Gastroesophageal sphincter (tissue), 4 donors: ENCODE data around the gene SPTB. TPM values are rescaled to one million over a fixed set of nuclear protein-coding genes. Genes with fewer than 3 reads are reported as not detected.

Source experiments
- ATAC-seq: fragments of 150-250 bp; one replicate; pipeline ENCODE4 v1.9.1; 2016; ENCODE audit warnings: mild to moderate bottlenecking, moderate library complexity
- H3K27ac ChIP-seq, 4 donors: fragments of 200-600 bp; sonication (generic) in 3 of 4; 1 replicate in 3 of 4; 2 replicates in 1 of 4; pipeline ENCODE4 v1.5.1; 2016 to 2019
- H3K27me3 ChIP-seq: fragments of 200-600 bp; sonication (generic); one replicate; pipeline ENCODE4 v1.5.1; 2019
- H3K36me3 ChIP-seq, 2 donors: fragments of 200-600 bp; sonication (generic); one replicate each; pipeline ENCODE4 v1.5.1; 2019; ENCODE audit warnings: control low read depth in 1 of 2
- H3K4me1 ChIP-seq, 3 donors: fragments of 200-600 bp; sonication (generic); 1 replicate in 2 of 3; 2 replicates in 1 of 3; pipeline ENCODE4 v1.5.1; 2016 to 2019; ENCODE audit warnings: control low read depth in 2 of 3
- H3K4me3 ChIP-seq, 2 donors: fragments of 200-600 bp; sonication (generic); one replicate each; pipeline ENCODE4 v1.5.1; 2019; ENCODE audit warnings: mild to moderate bottlenecking in 1 of 2, moderate library complexity in 1 of 2
- H3K9me3 ChIP-seq, 3 donors: fragments of 200-600 bp; sonication (generic); one replicate each; pipeline ENCODE4 v1.5.1; 2017 to 2019; ENCODE audit warnings: control low read depth in 2 of 3
- CTCF ChIP-seq, 4 experiments: fragments of 200-600 bp in 2 of 4; fragments of 450-650 bp in 2 of 4; sonication (generic) in 1 of 4; IDR thresholded peaks; one replicate each; pipeline ENCODE4 v1.5.1; 2017 to 2019; ENCODE audit warnings: antibody characterized with exemption in 4 of 4, mild to moderate bottlenecking in 2 of 4, moderate library complexity in 2 of 4
- EP300 ChIP-seq: sonication (generic); formaldehyde crosslinking; IDR thresholded peaks from one replicate; pipeline ENCODE4 v1.6.1; 2017; ENCODE audit warnings: antibody characterized with exemption, mild to moderate bottlenecking
- POLR2A ChIP-seq, 2 donors: fragments of 450-650 bp; IDR thresholded peaks; one replicate each; pipeline ENCODE4 v1.6.1; 2017; ENCODE audit warnings: antibody characterized with exemption in 2 of 2, mild to moderate bottlenecking in 2 of 2, moderate library complexity in 1 of 2
- POLR2AphosphoS5 ChIP-seq: sonication (generic); formaldehyde crosslinking; IDR thresholded peaks from one replicate; pipeline ENCODE4 v1.6.1; 2017; ENCODE audit warnings: antibody characterized with exemption
- WGBS, 2 donors: methylation state at CpG; one replicate each; pipeline ENCODE4 v1.1.5; 2018; ENCODE audit warnings: low coverage in 1 of 2; 5-methylcytosine and 5-hydroxymethylcytosine counted together
- total RNA-seq, 4 donors: library from RNA; depleted of rRNA; stranded (reverse); fragments of >200 nt; gene quantifications; one replicate each; pipeline ENCODE4 v1.1.0, GENCODE V29; 2016

The SPTB gene
- total RNA-seq, 4 donors from 2014 or later: 0.62 to 3.1 (median 1.0) TPM

GRCh38 chr14:64725879-64726584 is 153.7 kb downstream of the SPTB start:
- peaks cover 0 to 84% (median 18%) of the 10 kb centered on the region in 3 donors for H3K4me1 ChIP-seq
- no peaks in the 10 kb centered on the region for H3K9me3 ChIP-seq
- peaks cover 0 to 38% of the 10 kb centered on the region in 2 donors for H3K36me3 ChIP-seq
- ATAC-seq: no peak
- 89 to 100% methylated on average over 2 to 6 of the region's 6 CpGs for WGBS, 2 donors
- peak overlapping the region in 1 of 4 donors; percentile 11 for H3K27ac ChIP-seq
- H3K27me3 ChIP-seq: no peaks in the 10 kb centered on the region
- no peak overlapping the region for H3K4me3 ChIP-seq
- TF ChIP-seq CTCF (IDR thresholded peaks at IDR 0.05) (no peak), POLR2AphosphoS5 (no peak), EP300 (no peak), POLR2A (IDR thresholded peaks at IDR 0.05) (no peak)

- TF ChIP-seq POLR2A (IDR thresholded peaks at IDR 0.05) (no peak), EP300 (no peak), POLR2AphosphoS5 (no peak), CTCF (IDR thresholded peaks at IDR 0.05) (no peak)
- Histone ChIP-seq H3K4me3 (no peak overlapping the region), H3K27me3 (no peaks in the 10 kb centered on the region), H3K9me3 (no peaks in the 10 kb centered on the region), H3K36me3 (peaks cover 0 to 31% of the 10 kb centered on the region in 2 donors), H3K4me1 (peaks cover 0 to 91% (median 25%) of the 10 kb centered on the region in 3 donors), H3K27ac (no peak overlapping the region)
- ATAC-seq: no peak
- WGBS, 2 donors: 40 to 67% methylated on average over 1 to 2 of the region's 3 CpGs
Measured at GRCh38 chr14:64725261-64725815, 154.4 kb downstream of the SPTB start.

- ATAC-seq: no peak
- no CpG with 5 or more reads among the region's 1 CpG for WGBS, 2 donors
- Histone ChIP-seq H3K9me3 (no peaks in the 10 kb centered on the region), H3K36me3 (peaks cover 0 to 23% of the 10 kb centered on the region in 2 donors), H3K27ac (peak overlapping the region in 1 of 4 donors; percentile 1), H3K4me3 (no peak overlapping the region), H3K4me1 (peaks cover 4 to 92% (median 33%) of the 10 kb centered on the region in 3 donors), H3K27me3 (no peaks in the 10 kb centered on the region)
- TF ChIP-seq CTCF (IDR thresholded peaks at IDR 0.05) (no peak), POLR2AphosphoS5 (no peak), POLR2A (IDR thresholded peaks at IDR 0.05) (no peak), EP300 (no peak)
Measured at GRCh38 chr14:64724578-64724930, 155.2 kb downstream of the SPTB start.

GRCh38 chr14:64723691-64724577 is 155.8 kb downstream of the SPTB start:
- Histone ChIP-seq H3K9me3 (no peaks in the 10 kb centered on the region), H3K27me3 (no peaks in the 10 kb centered on the region), H3K4me3 (no peak overlapping the region), H3K36me3 (peaks cover 0 to 17% of the 10 kb centered on the region in 2 donors), H3K4me1 (peaks cover 4 to 92% (median 34%) of the 10 kb centered on the region in 3 donors), H3K27ac (peak overlapping the region in 3 of 4 donors; percentile 1 to 81 (median 53))
- TF ChIP-seq POLR2A (IDR thresholded peaks at IDR 0.05): no peak
- TF ChIP-seq EP300: no peak
- TF ChIP-seq CTCF (IDR thresholded peaks at IDR 0.05): no peak
- no peak for TF ChIP-seq POLR2AphosphoS5
- ATAC-seq: no peak
- WGBS, 2 donors: 43 to 61% methylated on average over 5 to 9 of the region's 15 CpGs
